IMR-90 (cell line): ENCODE data around the gene INPP5B.

Experiments used
- BHLHE40 ChIP-seq: fragments of 150-350 bp; IDR thresholded peaks from 2 replicates; pipeline ENCODE4 v1.6.1; 2016; ENCODE audit warnings: mild to moderate bottlenecking, low read depth, low read length
- CEBPB ChIP-seq: IDR thresholded peaks from 2 replicates; pipeline ENCODE4 v1.6.1; 2012; ENCODE audit warnings: low read depth, low read length, improper control_type of control experiment
- CTCF ChIP-seq: conservative IDR thresholded peaks from 2 replicates; pipeline ENCODE4 v1.5.1; 2012; ENCODE audit warnings: mild to moderate bottlenecking, low read depth, low read length, improper control_type of control experiment
- FOS ChIP-seq: fragments of 150-350 bp; IDR thresholded peaks from 2 replicates; pipeline ENCODE4 v1.6.1; 2016; ENCODE audit warnings: low read depth, low read length
- MAFK ChIP-seq: IDR thresholded peaks from 2 replicates; pipeline ENCODE4 v1.6.1; 2012; ENCODE audit warnings: low read depth, low read length, improper control_type of control experiment
- NFE2L2 ChIP-seq: fragments of 150-350 bp; IDR thresholded peaks from 2 replicates; pipeline ENCODE4 v1.6.1; 2016; ENCODE audit warnings: low read depth, mild to moderate bottlenecking, low read length
- POLR2A ChIP-seq: IDR thresholded peaks from 2 replicates; pipeline ENCODE4 v1.6.1; 2012; ENCODE audit warnings: mild to moderate bottlenecking, low read depth, low read length
- RAD21 ChIP-seq: IDR thresholded peaks from 2 replicates; pipeline ENCODE4 v1.6.1; 2012; ENCODE audit warnings: low read length, improper control_type of control experiment
- RCOR1 ChIP-seq: IDR thresholded peaks from 2 replicates; pipeline ENCODE4 v1.6.1; 2012; ENCODE audit warnings: mild to moderate bottlenecking, low read length, improper control_type of control experiment; ENCODE audit not compliant: insufficient replicate concordance
- RFX5 ChIP-seq: IDR thresholded peaks from 2 replicates; pipeline ENCODE4 v1.8.0; 2012; ENCODE audit warnings: low read depth, mild to moderate bottlenecking, low read length, moderate library complexity
- SMC3 ChIP-seq: fragments of 150-350 bp; IDR thresholded peaks from 2 replicates; pipeline ENCODE4 v1.6.1; 2016; ENCODE audit warnings: low read depth, mild to moderate bottlenecking, antibody characterized with exemption, low read length, moderate library complexity
- USF2 ChIP-seq: fragments of 150-350 bp; IDR thresholded peaks from 2 replicates; pipeline ENCODE4 v1.6.1; 2017; ENCODE audit warnings: mild to moderate bottlenecking, antibody characterized with exemption, low read length, low read depth
- TF ChIP-seq, protein P1 (sequence below): fragments of 150-350 bp; IDR thresholded peaks from 2 replicates; pipeline ENCODE4 v1.6.1; 2016; ENCODE audit warnings: low read depth, mild to moderate bottlenecking, low read length, moderate library complexity, borderline replicate concordance

- TF ChIP-seq CTCF, result no peak
- no peak for TF ChIP-seq RCOR1
- TF ChIP-seq, protein P1, sequence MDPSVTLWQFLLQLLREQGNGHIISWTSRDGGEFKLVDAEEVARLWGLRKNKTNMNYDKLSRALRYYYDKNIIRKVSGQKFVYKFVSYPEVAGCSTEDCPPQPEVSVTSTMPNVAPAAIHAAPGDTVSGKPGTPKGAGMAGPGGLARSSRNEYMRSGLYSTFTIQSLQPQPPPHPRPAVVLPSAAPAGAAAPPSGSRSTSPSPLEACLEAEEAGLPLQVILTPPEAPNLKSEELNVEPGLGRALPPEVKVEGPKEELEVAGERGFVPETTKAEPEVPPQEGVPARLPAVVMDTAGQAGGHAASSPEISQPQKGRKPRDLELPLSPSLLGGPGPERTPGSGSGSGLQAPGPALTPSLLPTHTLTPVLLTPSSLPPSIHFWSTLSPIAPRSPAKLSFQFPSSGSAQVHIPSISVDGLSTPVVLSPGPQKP, result no peak
- TF ChIP-seq POLR2A, result no peak
- TF ChIP-seq SMC3, result no peak
- no peak for TF ChIP-seq USF2
- no peak for TF ChIP-seq MAFK
- TF ChIP-seq RAD21, result no peak
- no peak for TF ChIP-seq BHLHE40
- no peak for TF ChIP-seq RFX5
- no peak for TF ChIP-seq FOS
- TF ChIP-seq CEBPB, result no peak
- no peak for TF ChIP-seq NFE2L2
Observed at GRCh38 chr1:37978541-37978940, 31.7 kb upstream of the INPP5B start.
